SK-N-SH (cell line): ENCODE measurements around the gene BICC1. TPM values are rescaled to one million over a fixed set of nuclear protein-coding genes. Genes with fewer than 3 reads are reported as not detected.
A peak's percentile ranks its signal among the peaks of the same experiment; 100 is the strongest.

Experiments
- CTCF ChIA-PET: fragments of 300-600, 350-600 bp; formaldehyde crosslinking; extraction: SDS; loops from one replicate; lab custom pipeline; 2021; lab: Yijun Ruan, JAX
- POLR2A ChIA-PET: fragments of 350-600 bp; sonication (Branson Sonifier 250); formaldehyde crosslinking; extraction: SDS; loops from one replicate; lab custom pipeline; 2020; ENCODE audit warnings: antibody characterized with exemption, inconsistent platforms; lab: Yijun Ruan, JAX
- DNase-seq: peaks from one replicate; pipeline ENCODE4 v3.0.0; 2012
- H2AFZ ChIP-seq: fragments of 200-600 bp; sonication (generic); 2 replicates; pipeline ENCODE4 v1.8.1; 2016; ENCODE audit warnings: antibody characterized with exemption, mild to moderate bottlenecking, low read depth
- H3F3A ChIP-seq: fragments of 200-600 bp; sonication (generic); replicated peaks from 2 replicates; pipeline ENCODE3; 2016; ENCODE audit warnings: antibody characterized with exemption, mild to moderate bottlenecking; ENCODE audit not compliant: insufficient read depth
- H3K27ac ChIP-seq, 2 experiments: fragments of 200-500 bp in 1 of 2; fragments of 200-600 bp in 1 of 2; sonication (Bioruptor generic) in 1 of 2; sonication (generic), shearing (Covaris generic) in 1 of 2; 2 replicates each; pipeline versions ENCODE4 v1.5.1 to v1.6.1; 2014 to 2016; ENCODE audit warnings: low read depth in 2 of 2, inconsistent platforms in 1 of 2, low read length in 1 of 2, mild to moderate bottlenecking in 1 of 2, mixed read lengths in 1 of 2
- H3K27me3 ChIP-seq: fragments of 200-600 bp; sonication (generic), shearing (Covaris generic); 2 replicates; pipeline ENCODE4 v1.6.1; 2016; ENCODE audit warnings: mixed run types; ENCODE audit not compliant: insufficient read depth
- H3K36me3 ChIP-seq, 2 experiments: fragments of 200-500 bp in 1 of 2; fragments of 200-600 bp in 1 of 2; sonication (Bioruptor generic) in 1 of 2; sonication (generic) in 1 of 2; replicated peaks in 1 of 2; 2 replicates each; pipeline versions ENCODE3 to v1.5.1; 2014 to 2016; ENCODE audit warnings: low read length in 1 of 2, mild to moderate bottlenecking in 1 of 2; ENCODE audit not compliant: insufficient read depth in 2 of 2, control insufficient read depth in 1 of 2
- H3K4me1 ChIP-seq, 2 experiments: fragments of 200-500 bp in 1 of 2; fragments of 200-600 bp in 1 of 2; sonication (Bioruptor generic) in 1 of 2; sonication (generic), shearing (Covaris generic) in 1 of 2; 2 replicates each; pipeline versions ENCODE4 v1.5.1 to v1.6.1; 2014 to 2016; ENCODE audit warnings: low read depth in 1 of 2, low read length in 1 of 2, mixed run types in 1 of 2; ENCODE audit not compliant: insufficient read depth in 2 of 2, control insufficient read depth in 1 of 2
- H3K4me2 ChIP-seq: fragments of 200-600 bp; sonication (generic), shearing (Covaris generic); 2 replicates; pipeline ENCODE4 v1.6.1; 2017; ENCODE audit warnings: mixed run types
- H3K4me3 ChIP-seq, 2 experiments: fragments of 200-500 bp in 1 of 2; fragments of 200-600 bp in 1 of 2; sonication (Bioruptor generic) in 1 of 2; sonication (generic), shearing (Covaris generic) in 1 of 2; 2 replicates each; pipeline versions ENCODE4 v1.5.1 to v1.8.1; 2014 to 2016; ENCODE audit warnings: low read depth in 2 of 2, inconsistent platforms in 1 of 2, low read length in 1 of 2, mild to moderate bottlenecking in 1 of 2, mixed read lengths in 1 of 2, moderate library complexity in 1 of 2
- H3K79me2 ChIP-seq: fragments of 200-600 bp; sonication (generic); 2 replicates; pipeline ENCODE4 v1.8.1; 2017; ENCODE audit warnings: mild to moderate bottlenecking; ENCODE audit not compliant: insufficient read depth
- H3K9ac ChIP-seq: fragments of 200-600 bp; sonication (generic); 2 replicates; pipeline ENCODE4 v1.6.1; 2017; ENCODE audit warnings: mixed run types
- H3K9me2 ChIP-seq: fragments of 200-600 bp; sonication (generic); 2 replicates; pipeline ENCODE4 v1.6.1; 2017; ENCODE audit warnings: mixed run types
- H3K9me3 ChIP-seq: fragments of 200-600 bp; sonication (generic); 2 replicates; pipeline ENCODE4 v1.6.1; 2017; ENCODE audit warnings: mixed run types, mild to moderate bottlenecking, moderate library complexity
- H4K20me1 ChIP-seq: fragments of 200-600 bp; sonication (generic); 2 replicates; pipeline ENCODE4 v1.6.1; 2017; ENCODE audit warnings: mild to moderate bottlenecking, mixed run types; ENCODE audit not compliant: insufficient read depth
- CHD2 ChIP-seq: fragments of 150-350 bp; IDR thresholded peaks from 2 replicates; pipeline ENCODE4 v1.6.1; 2018; ENCODE audit warnings: low read length; ENCODE audit not compliant: partially characterized antibody
- CTCF ChIP-seq: fragments of 200-600 bp; sonication (generic); IDR thresholded peaks from 2 replicates; pipeline ENCODE4 v1.6.1; 2017; ENCODE audit warnings: antibody characterized with exemption, mild to moderate bottlenecking, moderate library complexity
- ELF1 ChIP-seq: IDR thresholded peaks from 2 replicates; pipeline ENCODE4 v1.4.0; 2012
- EP300 ChIP-seq, 2 experiments: IDR thresholded peaks; 2 replicates each; pipeline versions ENCODE4 v1.4.0 to v1.6.1; 2012; ENCODE audit warnings: borderline replicate concordance in 1 of 2, low read depth in 1 of 2, low read length in 1 of 2
- EZH2phosphoT487 ChIP-seq: fragments of 200-600 bp; sonication (generic); IDR thresholded peaks from 2 replicates; pipeline ENCODE4 v1.6.1; 2017; ENCODE audit warnings: low read depth, mixed run types, mild to moderate bottlenecking, antibody characterized with exemption, moderate library complexity, borderline replicate concordance
- FOSL2 ChIP-seq: IDR thresholded peaks from 2 replicates; pipeline ENCODE4 v1.4.0; 2012; ENCODE audit warnings: low read depth, mild to moderate bottlenecking, moderate library complexity, borderline replicate concordance
- FOXJ3 ChIP-seq: sonication (generic); formaldehyde crosslinking; IDR thresholded peaks from 2 replicates; pipeline ENCODE4 v1.5.1; 2020; ENCODE audit warnings: mild to moderate bottlenecking, missing genetic modification reagents
- FOXM1 ChIP-seq: IDR thresholded peaks from 2 replicates; pipeline ENCODE4 v1.4.0; 2012; ENCODE audit warnings: low read depth, mild to moderate bottlenecking
- GABPA ChIP-seq: IDR thresholded peaks from 2 replicates; pipeline ENCODE4 v1.4.0; 2012; ENCODE audit warnings: low read depth, mild to moderate bottlenecking
- GATA2 ChIP-seq: sonication (generic); formaldehyde crosslinking; IDR thresholded peaks from 2 replicates; pipeline ENCODE4 v1.5.0; 2020; ENCODE audit warnings: mild to moderate bottlenecking, missing genetic modification reagents
- IRF3 ChIP-seq: fragments of 150-350 bp; IDR thresholded peaks from 2 replicates; pipeline ENCODE4 v1.6.1; 2016; ENCODE audit warnings: mild to moderate bottlenecking, low read depth, low read length
- JUND ChIP-seq: IDR thresholded peaks from 2 replicates; pipeline ENCODE4 v1.4.0; 2012
- MAX ChIP-seq: IDR thresholded peaks from 2 replicates; pipeline ENCODE4 v1.4.0; 2012; ENCODE audit warnings: low read depth
- MEF2A ChIP-seq: IDR thresholded peaks from 2 replicates; pipeline ENCODE4 v1.4.0; 2012; ENCODE audit warnings: low read depth, borderline replicate concordance
- NFIC ChIP-seq: IDR thresholded peaks from 2 replicates; pipeline ENCODE4 v1.4.0; 2012; ENCODE audit warnings: borderline replicate concordance
- PBX3 ChIP-seq: IDR thresholded peaks from 2 replicates; pipeline ENCODE4; 2012
- POLR2AphosphoS5 ChIP-seq: IDR thresholded peaks from 2 replicates; pipeline ENCODE4 v1.6.1; 2012; ENCODE audit warnings: low read depth, low read length
- RAD21 ChIP-seq: IDR thresholded peaks from 2 replicates; pipeline ENCODE4 v1.6.1; 2012; ENCODE audit warnings: mild to moderate bottlenecking, low read length
- RFX5 ChIP-seq: IDR thresholded peaks from 2 replicates; pipeline ENCODE4 v1.6.1; 2012; ENCODE audit warnings: mild to moderate bottlenecking, improper control_type of control experiment, low read length
- RXRA ChIP-seq: IDR thresholded peaks from 2 replicates; pipeline ENCODE4 v1.4.0; 2012; ENCODE audit warnings: low read depth, mild to moderate bottlenecking, borderline replicate concordance
- SIN3A ChIP-seq: IDR thresholded peaks from 2 replicates; pipeline ENCODE4 v1.6.1; 2012; ENCODE audit warnings: low read depth, mild to moderate bottlenecking, low read length, moderate library complexity, borderline replicate concordance
- SMC3 ChIP-seq: IDR thresholded peaks from 2 replicates; pipeline ENCODE4 v1.6.1; 2012; ENCODE audit warnings: low read depth, low read length, improper control_type of control experiment
- TAF1 ChIP-seq: IDR thresholded peaks from 2 replicates; pipeline ENCODE4 v1.6.1; 2012; ENCODE audit warnings: low read depth, mild to moderate bottlenecking, low read length, moderate library complexity, borderline replicate concordance
- TCF12 ChIP-seq: IDR thresholded peaks from 2 replicates; pipeline ENCODE4 v1.4.0; 2012
- TEAD4 ChIP-seq: IDR thresholded peaks from 2 replicates; pipeline ENCODE4 v1.4.0; 2012; ENCODE audit warnings: mild to moderate bottlenecking, borderline replicate concordance; ENCODE audit not compliant: insufficient read depth
- USF1 ChIP-seq: IDR thresholded peaks from 2 replicates; pipeline ENCODE4 v1.4.0; 2012; ENCODE audit warnings: low read depth, borderline replicate concordance
- YY1 ChIP-seq: IDR thresholded peaks from 2 replicates; pipeline ENCODE4 v1.4.0; 2012; ENCODE audit warnings: low read depth, mild to moderate bottlenecking
- ZBTB33 ChIP-seq: IDR thresholded peaks from 2 replicates; pipeline ENCODE4 v1.4.0; 2012; ENCODE audit warnings: low read depth, borderline replicate concordance
- WGBS: methylation state at CpG from one replicate; pipeline ENCODE4 v1.1.6; 2017; ENCODE audit warnings: low lambda C conversion rate; 5-methylcytosine and 5-hydroxymethylcytosine counted together
- polyA plus RNA-seq, 3 experiments: library from polyadenylated mRNA; depleted of rRNA; stranded (reverse); fragments of >200 nt; gene quantifications; 2 replicates each; pipeline ENCODE4 v1.2.3, GENCODE V29; 2012

BICC1 gene
- polyA plus RNA-seq, 1 of the 3 experiments (the other 2 are of a cell fraction), result 1.5 TPM

- ChIA-PET POLR2A (interaction anchor here (1.1 kb wide), 1 partner anchor 15 kb away, joined by 3 read pairs; no protein-coding TSS in a partner anchor), CTCF (no interaction called here)
- Histone ChIP-seq H3K27ac (peak overlapping the region; percentile 81 to 88), H3F3A (peaks cover 18% of the 10 kb centered on the region), H3K4me3 (no peak overlapping the region; a peak in 1 of 4 replicates), H4K20me1 (no peaks in the 10 kb centered on the region), H3K79me2 (peaks cover 6% of the 10 kb centered on the region; the same call in 1 of the 2 replicates), H3K27me3 (no peaks in the 10 kb centered on the region), H3K4me1 (peaks cover 7 to 18% of the 10 kb centered on the region in 2 experiments), H3K9ac (peak overlapping the region; percentile 55), H3K9me2 (no peaks in the 10 kb centered on the region), H3K36me3 (no peaks in the 10 kb centered on the region), H3K4me2 (peak overlapping the region; percentile 40), H3K9me3 (peaks cover 4% of the 10 kb centered on the region; the same call in 1 of the 2 replicates), H2AFZ (no peak overlapping the region)
- 17% methylated on average over 1 of the region's 1 CpG for WGBS
- DNase-seq, result no peak
- TF ChIP-seq TCF12, result peak; percentile 99
- TF ChIP-seq TEAD4, result peak; percentile 92
- TF ChIP-seq SIN3A, result no peak
- TF ChIP-seq IRF3, result no peak
- peak; percentile 63; the same call in 1 of the 2 replicates for TF ChIP-seq FOXM1
- TF ChIP-seq SMC3, result no peak
- no peak for TF ChIP-seq EZH2phosphoT487
- TF ChIP-seq RAD21, result no peak
- TF ChIP-seq YY1, result no peak
- no peak for TF ChIP-seq GABPA
- peak; percentile 87 for TF ChIP-seq NFIC
- TF ChIP-seq FOSL2, result peak; percentile 95
- no peak for TF ChIP-seq CTCF
- TF ChIP-seq RXRA, result peak; percentile 82; the same call in 1 of the 2 replicates
- TF ChIP-seq MAX, result no peak
- peak; percentile 6 to 96; a peak in 2 of 4 replicates for TF ChIP-seq EP300 (IDR thresholded peaks at IDR 0.05; ENCODE audit: borderline replicate concordance in 1 of 2, low read depth in 1 of 2, low read length in 1 of 2)
- no peak for TF ChIP-seq USF1
- TF ChIP-seq JUND, result peak; percentile 89
- no peak for TF ChIP-seq TAF1
- no peak for TF ChIP-seq CHD2
- peak; percentile 88; the same call in 1 of the 2 replicates for TF ChIP-seq POLR2AphosphoS5
- TF ChIP-seq FOXJ3, result no peak
- TF ChIP-seq RFX5, result no peak
- peak; percentile 78 for TF ChIP-seq PBX3
- no peak for TF ChIP-seq GATA2 (CRISPR knock-in tag)
- no peak for TF ChIP-seq ELF1
- peak; percentile 93 for TF ChIP-seq MEF2A
- no peak for TF ChIP-seq ZBTB33
Observed at GRCh38 chr10:58661336-58661735, 148.7 kb downstream of the BICC1 start.
